ENCODE results near the gene PSTPIP1.

DNA sequence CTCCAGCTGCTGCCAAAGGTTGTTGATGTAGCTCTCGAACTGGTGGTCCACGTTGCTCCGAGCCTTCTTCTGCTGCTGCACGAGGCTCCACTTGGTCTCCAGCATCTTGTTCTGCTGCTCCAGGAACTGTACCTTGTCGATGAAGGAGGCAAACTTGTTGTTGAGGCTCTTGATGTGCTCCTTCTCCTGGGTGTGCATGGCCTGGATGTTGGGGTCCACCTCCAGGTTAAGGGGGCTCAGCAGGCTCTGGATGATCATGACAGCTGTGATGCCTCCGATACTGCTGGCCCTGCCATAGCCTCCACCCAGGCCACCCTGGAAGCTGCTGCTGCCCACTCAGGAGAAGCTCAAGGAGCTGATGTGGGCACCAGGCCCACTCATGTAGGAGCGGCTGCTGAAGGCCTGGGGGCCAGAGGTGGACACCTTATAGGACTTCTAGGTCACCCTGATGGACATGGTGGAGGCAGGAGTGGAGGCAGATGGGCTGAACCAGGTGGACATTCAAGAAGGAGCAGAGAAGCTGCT is 14.9 kb upstream of the PSTPIP1 start:
- TF ChIP-seq, protein P1, sequence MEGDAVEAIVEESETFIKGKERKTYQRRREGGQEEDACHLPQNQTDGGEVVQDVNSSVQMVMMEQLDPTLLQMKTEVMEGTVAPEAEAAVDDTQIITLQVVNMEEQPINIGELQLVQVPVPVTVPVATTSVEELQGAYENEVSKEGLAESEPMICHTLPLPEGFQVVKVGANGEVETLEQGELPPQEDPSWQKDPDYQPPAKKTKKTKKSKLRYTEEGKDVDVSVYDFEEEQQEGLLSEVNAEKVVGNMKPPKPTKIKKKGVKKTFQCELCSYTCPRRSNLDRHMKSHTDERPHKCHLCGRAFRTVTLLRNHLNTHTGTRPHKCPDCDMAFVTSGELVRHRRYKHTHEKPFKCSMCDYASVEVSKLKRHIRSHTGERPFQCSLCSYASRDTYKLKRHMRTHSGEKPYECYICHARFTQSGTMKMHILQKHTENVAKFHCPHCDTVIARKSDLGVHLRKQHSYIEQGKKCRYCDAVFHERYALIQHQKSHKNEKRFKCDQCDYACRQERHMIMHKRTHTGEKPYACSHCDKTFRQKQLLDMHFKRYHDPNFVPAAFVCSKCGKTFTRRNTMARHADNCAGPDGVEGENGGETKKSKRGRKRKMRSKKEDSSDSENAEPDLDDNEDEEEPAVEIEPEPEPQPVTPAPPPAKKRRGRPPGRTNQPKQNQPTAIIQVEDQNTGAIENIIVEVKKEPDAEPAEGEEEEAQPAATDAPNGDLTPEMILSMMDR (IDR thresholded peaks at IDR 0.05), result no peak
- TF ChIP-seq POLR2A (IDR thresholded peaks at IDR 0.05), result no peak

All from esophagus squamous epithelium (tissue), 4 donors.